ACHN (cell line): Measurements from ENCODE around the gene SRRM4.

Source experiments
- DNase-seq: peaks from one replicate; pipeline ENCODE4 v3.0.0-alpha.2; 2015
- in situ Hi-C: cut with HindIII; loops from 2 replicates; pipeline ENCODE4 v1.10.0; 2017; ENCODE audit warnings: low sequenced_read_pairs, low pct_ligation_motif_present, low pct_unique_long_range_greater_than_20kb

The SRRM4 gene

GRCh38 chr12:119178544-119179334, 197.4 kb downstream of the SRRM4 start, which contains the start of gene HSPB8:
TSS of gene HSPB8 (plus strand) at chr12:119178931. CDS start at chr12:119179313, 382 bp downstream.
- peak; percentile 96 for DNase-seq
- in situ Hi-C loops: no loop called here

GRCh38 chr12:119179335-119180021, 198.1 kb downstream of the SRRM4 start:
- in situ Hi-C loops: no loop called here

DNA sequence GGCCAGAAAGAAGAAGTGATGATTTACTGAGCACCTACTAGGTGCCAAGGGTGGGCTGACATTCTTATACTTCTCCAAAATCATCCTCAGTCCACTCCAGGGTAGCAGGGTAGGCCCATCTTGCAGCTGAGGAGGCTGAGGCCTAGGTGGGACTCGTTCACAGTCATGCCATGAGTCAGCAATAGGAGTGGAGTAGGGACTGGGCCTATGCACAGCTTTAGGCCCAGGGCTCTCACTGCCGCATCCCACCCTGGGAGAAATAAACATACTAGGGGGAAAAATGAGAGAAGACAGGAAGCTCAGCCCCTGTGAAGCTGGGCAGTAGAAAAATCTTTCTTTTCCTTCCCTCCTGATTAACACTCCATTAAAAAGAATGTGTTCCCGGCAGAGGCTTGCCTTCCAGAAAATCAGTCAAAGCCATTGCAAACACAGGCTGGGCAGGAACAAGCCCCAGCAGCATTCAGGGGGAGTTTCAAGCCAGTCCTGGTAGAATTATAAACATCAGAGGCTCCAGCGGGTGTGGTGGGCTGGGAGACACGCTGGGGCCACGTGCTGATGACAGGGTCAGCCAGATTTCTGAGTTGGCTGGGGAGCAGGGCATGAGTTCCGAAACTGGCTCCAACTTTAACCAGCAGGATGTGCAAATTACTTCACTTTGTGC, 199.2 kb downstream of the SRRM4 start:
- peak; percentile 66 for DNase-seq
- in situ Hi-C loops: no loop called here

More at GRCh38 chr12:119179335-119180021, 198.1 kb downstream of the SRRM4 start:
- peak; percentile 93 for DNase-seq

- in situ Hi-C loops: no loop called here
- DNase-seq: no peak
Observed at GRCh38 chr12:119181202-119181601, 199.9 kb downstream of the SRRM4 start.

GRCh38 chr12:119181944-119182343, 200.6 kb downstream of the SRRM4 start:
- no peak for DNase-seq
- in situ Hi-C loops: no loop called here

- in situ Hi-C loops: no loop called here
- DNase-seq: peak; percentile 80
Observed at GRCh38 chr12:119182701-119183493, 201.6 kb downstream of the SRRM4 start.

DNA sequence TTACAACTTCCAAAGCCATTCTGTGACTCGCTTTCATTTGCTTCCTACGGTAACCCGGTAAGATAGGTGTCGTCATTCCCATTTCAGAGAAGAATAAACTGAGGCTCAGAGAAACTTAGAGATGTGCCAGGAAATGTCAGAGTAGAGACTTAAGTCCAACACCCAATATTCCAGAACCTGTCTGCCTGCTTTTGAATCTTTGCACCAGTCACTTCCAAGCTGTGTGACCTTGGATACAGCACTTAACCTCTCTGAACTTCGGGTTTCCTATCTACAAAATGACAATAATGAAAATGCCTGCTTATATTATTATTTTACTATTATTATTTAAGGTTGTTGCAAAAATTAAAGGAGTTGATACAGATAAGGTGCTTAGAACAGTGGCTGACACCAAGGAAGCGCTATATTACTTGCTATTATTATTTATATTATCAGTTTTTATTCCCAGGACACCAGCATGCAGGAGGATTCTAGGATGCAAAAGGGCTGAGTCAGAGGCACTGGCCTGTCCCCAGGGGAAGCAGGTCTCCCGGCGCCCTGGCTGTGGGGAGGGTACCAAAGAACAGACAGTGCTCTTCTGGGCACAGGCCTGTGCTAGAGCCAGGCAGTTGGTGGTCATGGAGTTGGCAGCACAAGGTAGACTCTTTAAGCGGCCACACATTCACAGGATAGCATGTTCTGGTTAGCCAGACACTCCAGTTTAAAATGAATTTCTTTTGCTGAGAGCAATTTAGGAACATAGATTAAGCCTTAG, 202.8 kb downstream of the SRRM4 start:
- in situ Hi-C loops: no loop called here
- DNase-seq: no peak

DNA sequence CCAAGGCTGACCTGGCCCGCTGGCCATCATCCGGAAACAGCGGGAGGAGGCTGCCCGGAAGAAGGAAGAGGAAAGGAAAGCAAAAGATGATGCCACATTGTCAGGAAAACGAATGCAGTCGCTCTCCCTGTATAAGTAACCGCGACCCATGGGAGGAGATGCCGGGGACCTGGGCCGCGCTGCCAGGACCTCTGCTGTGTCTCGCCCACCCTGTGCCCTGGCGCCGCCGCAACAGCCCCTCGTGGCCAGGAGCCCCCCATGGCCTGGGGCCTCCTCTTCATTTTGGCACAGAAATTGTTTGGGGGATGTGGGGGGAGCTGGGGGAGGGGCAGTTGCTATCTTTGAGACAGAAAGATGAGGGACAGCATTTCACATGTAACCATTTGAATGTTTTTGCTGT, 213.9 kb downstream of the SRRM4 start:
- in situ Hi-C loops: no loop called here
- no peak for DNase-seq

DNA sequence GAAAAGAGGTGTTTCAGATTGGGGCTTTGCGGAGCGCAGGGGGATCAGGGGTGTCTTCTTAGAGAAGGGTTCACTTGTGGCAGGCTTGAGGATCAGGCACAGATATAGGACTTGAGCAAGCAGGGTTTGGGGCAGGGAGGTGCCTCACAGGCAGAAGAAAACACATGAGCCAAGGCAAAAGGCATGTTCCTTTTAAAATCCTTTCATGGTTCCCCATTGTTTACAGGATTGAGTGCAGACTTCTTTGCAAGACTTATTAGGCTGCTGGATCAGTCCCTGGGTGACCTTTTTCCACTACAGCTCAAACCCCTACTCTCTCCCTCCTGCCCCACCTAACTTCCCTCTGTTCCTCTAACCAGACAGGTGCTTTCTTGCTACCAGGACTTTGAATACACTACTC, 217.1 kb downstream of the SRRM4 start:
- in situ Hi-C loops: no loop called here
- no peak for DNase-seq

GRCh38 chr12:119200601-119201000, 219.3 kb downstream of the SRRM4 start:
- DNase-seq: no peak
- in situ Hi-C loops: no loop called here

- in situ Hi-C loops: no loop called here
- no peak for DNase-seq
Observed at GRCh38 chr12:119201789-119202543, 220.6 kb downstream of the SRRM4 start.

DNA sequence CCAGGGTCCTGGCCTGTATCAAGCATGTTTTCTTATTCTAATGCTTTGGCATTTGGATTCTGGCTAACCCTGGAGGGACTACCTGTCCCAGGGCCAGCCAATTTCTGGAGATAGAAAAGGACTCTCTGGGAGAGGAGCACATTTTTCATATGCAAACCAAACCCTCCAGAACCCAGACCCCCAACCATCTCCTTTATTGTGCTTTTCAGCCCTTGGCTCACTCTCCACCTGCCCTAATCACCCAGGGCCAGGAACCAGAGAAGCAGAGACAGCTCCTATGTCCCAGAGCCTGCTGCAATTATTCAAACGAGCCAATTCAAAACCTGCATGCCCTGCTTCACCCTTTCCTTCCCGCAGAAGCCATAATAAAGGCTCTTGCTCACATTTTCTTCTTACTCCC, 221.2 kb downstream of the SRRM4 start:
- in situ Hi-C loops: no loop called here

DNA sequence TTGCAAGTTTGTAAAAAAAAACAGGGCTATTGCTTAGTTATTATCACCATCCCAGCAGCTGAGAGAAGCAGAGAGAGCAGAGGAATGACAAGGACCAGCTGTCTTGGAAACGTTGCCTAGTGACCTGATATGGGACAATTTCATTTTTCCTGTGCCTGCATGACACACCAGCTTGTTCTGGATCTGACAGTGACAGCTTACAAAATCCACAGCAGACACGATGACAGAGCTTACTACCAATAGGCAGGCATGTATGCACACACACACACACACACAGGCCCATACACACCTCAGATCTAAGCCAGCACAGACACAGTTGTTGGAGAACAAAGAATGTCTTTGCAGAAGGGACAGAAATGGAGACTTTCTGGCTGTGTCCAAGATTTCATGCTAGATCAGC, 222.8 kb downstream of the SRRM4 start:
- in situ Hi-C loops: no loop called here

More for the DNA sequence above, 221.2 kb downstream of the SRRM4 start:
- no peak for DNase-seq

DNA sequence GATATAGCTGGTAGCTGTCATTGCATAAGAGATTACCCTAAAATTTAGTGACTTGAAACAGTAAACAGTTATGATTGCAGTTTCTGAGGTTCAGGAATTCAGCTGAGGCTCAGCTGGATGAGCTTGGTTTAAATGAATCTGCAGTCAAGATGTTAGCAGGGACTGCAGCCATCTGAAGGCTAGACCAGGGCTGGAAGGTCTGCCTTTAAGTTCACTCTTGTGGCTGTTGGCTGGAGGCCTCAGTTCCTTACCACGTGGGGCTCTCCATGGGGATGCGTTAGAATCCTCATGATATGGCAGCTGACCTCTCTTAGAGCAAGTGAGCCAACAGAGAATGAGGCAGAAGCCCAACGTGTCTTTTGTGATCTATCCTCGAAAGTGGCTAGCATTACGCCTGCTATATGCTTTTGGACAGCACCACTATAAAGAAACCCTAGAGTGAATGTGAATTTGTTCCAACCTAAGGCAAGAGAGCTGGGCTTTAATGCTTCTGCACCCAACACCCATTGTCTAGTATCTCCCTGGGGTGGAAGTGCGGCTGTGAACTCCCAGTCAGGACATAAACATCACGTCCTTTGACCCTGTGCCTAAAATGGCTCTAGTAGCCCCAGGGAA, 223.4 kb downstream of the SRRM4 start:
- in situ Hi-C loops: no loop called here

More for the DNA sequence above, 222.8 kb downstream of the SRRM4 start:
- no peak for DNase-seq

GRCh38 chr12:119206348-119207062, 225.2 kb downstream of the SRRM4 start:
- in situ Hi-C loops: no loop called here
- no peak for DNase-seq

More for the DNA sequence above, 223.4 kb downstream of the SRRM4 start:
- DNase-seq: no peak

DNA sequence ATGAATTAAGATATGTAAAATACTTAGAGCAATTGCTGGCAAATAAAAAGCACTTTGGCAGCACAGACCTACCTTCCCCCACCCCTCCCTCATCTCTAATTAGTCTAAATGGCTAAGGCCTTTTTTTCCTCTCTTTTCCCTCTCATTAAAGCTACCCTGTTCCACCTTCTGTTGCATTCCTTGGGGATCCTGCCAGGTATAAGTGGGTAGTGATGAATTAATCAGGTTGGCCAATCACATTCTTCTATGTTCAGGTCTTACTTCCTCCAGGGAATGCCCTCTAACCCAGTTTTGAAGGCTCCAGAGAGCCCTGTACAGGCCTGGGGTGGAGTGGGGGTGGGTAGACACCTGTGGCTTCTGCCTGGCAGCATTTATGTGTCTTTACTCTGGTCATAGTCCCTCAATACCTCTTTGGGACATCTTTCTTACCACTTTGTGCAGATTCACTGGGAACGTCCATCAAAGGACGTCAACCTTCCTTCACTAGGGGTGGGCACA, 225.8 kb downstream of the SRRM4 start:
- in situ Hi-C loops: no loop called here
- DNase-seq: no peak
